OCI-LY3 (cell line): ENCODE data around the gene RASL12.

ENCODE experiments used
- CTCF ChIP-seq: fragments of 200-600, 300-600 bp; sonication (generic); IDR thresholded peaks from 2 replicates; pipeline ENCODE4 v1.5.1; 2014; ENCODE audit warnings: antibody characterized with exemption, low read length, low read depth
- EZH2phosphoT487 ChIP-seq: fragments of 200-600 bp; shearing (Covaris generic); IDR thresholded peaks from 2 replicates; pipeline ENCODE4 v1.6.1; 2018; ENCODE audit warnings: antibody characterized with exemption, mixed run types, low read depth

GRCh38 chr15:65110676-65111292 is 43.0 kb upstream of the RASL12 start:
- no peak for TF ChIP-seq CTCF
- TF ChIP-seq EZH2phosphoT487: no peak
